Vagina (tissue), 2 donors: ENCODE data around the gene TCAIM. TPM values are rescaled to one million over a fixed set of nuclear protein-coding genes. Genes with fewer than 3 reads are reported as not detected.

Source experiments
- DNase-seq, 2 donors: peaks; one replicate each; pipeline ENCODE4 v3.0.0-alpha.2; 2017; ENCODE audit errors: extremely low spot score in 2 of 2
- H3K27ac ChIP-seq: fragments of 200-600 bp; sonication (generic); one replicate; pipeline ENCODE4 v1.5.1; 2019
- H3K27me3 ChIP-seq: fragments of 200-600 bp; sonication (generic); one replicate; pipeline ENCODE4 v1.5.1; 2019
- H3K36me3 ChIP-seq, 2 donors: fragments of 200-600 bp; sonication (generic); one replicate each; pipeline ENCODE4 v1.5.1; 2017 to 2019
- H3K4me1 ChIP-seq: fragments of 200-600 bp; sonication (generic); one replicate; pipeline ENCODE4 v1.5.1; 2019
- H3K4me3 ChIP-seq, 2 donors: fragments of 200-600 bp; sonication (generic); 1 replicate in 1 of 2; 2 replicates in 1 of 2; pipeline ENCODE4 v1.5.1; 2016 to 2019
- H3K9me3 ChIP-seq: fragments of 200-600 bp; sonication (generic); one replicate; pipeline ENCODE4 v1.5.1; 2019
- POLR2A ChIP-seq, 2 donors: fragments of 450-650 bp; IDR thresholded peaks; one replicate each; pipeline ENCODE4 v1.6.1; 2017; ENCODE audit warnings: antibody characterized with exemption in 2 of 2, mild to moderate bottlenecking in 2 of 2, moderate library complexity in 2 of 2
- POLR2AphosphoS5 ChIP-seq, 2 donors: sonication (generic); formaldehyde crosslinking; IDR thresholded peaks; one replicate each; pipeline ENCODE4 v1.9.0; 2017; ENCODE audit warnings: antibody characterized with exemption in 2 of 2, mild to moderate bottlenecking in 2 of 2, low read depth in 1 of 2; ENCODE audit not compliant: insufficient read depth in 1 of 2
- intact Hi-C: fragments of 100-400 bp; cut with DNase I; formaldehyde crosslinking; loops from one replicate; pipeline ENCODE4 v1.15.1; 2023
- total RNA-seq: library from RNA; depleted of rRNA; stranded (reverse); fragments of >200 nt; gene quantifications from one replicate; pipeline ENCODE4 v1.2.3, GENCODE V29; 2016
- TF ChIP-seq, protein P1 (sequence below), 3 experiments: fragments of 450-650 bp in 2 of 3; fragments of 200-600 bp in 1 of 3; sonication (generic) in 1 of 3; IDR thresholded peaks; one replicate each; pipeline ENCODE4 v1.5.1; 2017 to 2019; ENCODE audit warnings: antibody characterized with exemption in 3 of 3, mild to moderate bottlenecking in 2 of 3, moderate library complexity in 2 of 3

The TCAIM gene
- total RNA-seq, 1 donor from 2014 or later, result 17.9 TPM

DNA sequence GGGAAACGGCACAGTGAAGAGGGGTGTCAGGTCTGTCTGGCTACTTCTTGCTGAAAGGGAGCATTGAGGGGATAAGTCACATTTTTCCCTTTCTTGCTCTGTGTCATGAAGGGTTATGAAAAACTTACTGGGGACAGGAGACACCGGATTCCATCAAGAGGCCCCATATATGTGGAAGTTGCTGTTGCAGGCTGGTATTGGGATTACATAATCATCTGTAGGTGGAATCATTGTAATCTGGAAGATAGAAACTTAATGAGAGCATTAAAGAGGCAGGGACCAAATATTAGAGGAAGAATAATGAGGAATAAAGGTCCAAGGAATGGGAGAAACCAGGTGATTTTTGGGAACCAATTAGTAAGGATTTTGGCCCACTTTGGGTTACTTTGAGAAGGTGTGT, 4.2 kb upstream of the TCAIM start:
- DNase-seq, result no peak
- intact Hi-C loops, result no loop called here
- TF ChIP-seq, protein P1, sequence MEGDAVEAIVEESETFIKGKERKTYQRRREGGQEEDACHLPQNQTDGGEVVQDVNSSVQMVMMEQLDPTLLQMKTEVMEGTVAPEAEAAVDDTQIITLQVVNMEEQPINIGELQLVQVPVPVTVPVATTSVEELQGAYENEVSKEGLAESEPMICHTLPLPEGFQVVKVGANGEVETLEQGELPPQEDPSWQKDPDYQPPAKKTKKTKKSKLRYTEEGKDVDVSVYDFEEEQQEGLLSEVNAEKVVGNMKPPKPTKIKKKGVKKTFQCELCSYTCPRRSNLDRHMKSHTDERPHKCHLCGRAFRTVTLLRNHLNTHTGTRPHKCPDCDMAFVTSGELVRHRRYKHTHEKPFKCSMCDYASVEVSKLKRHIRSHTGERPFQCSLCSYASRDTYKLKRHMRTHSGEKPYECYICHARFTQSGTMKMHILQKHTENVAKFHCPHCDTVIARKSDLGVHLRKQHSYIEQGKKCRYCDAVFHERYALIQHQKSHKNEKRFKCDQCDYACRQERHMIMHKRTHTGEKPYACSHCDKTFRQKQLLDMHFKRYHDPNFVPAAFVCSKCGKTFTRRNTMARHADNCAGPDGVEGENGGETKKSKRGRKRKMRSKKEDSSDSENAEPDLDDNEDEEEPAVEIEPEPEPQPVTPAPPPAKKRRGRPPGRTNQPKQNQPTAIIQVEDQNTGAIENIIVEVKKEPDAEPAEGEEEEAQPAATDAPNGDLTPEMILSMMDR (IDR thresholded peaks at IDR 0.05), result no peak
- TF ChIP-seq POLR2AphosphoS5 (IDR thresholded peaks at IDR 0.05; ENCODE audit: insufficient read depth in 1 of 2, low read depth in 1 of 2), result no peak
- TF ChIP-seq POLR2A (IDR thresholded peaks at IDR 0.05), result no peak
- Histone ChIP-seq H3K27ac (no peak overlapping the region), H3K27me3 (no peaks in the 10 kb centered on the region), H3K4me3 (no peak overlapping the region), H3K36me3 (no peaks in the 10 kb centered on the region), H3K4me1 (peaks cover 11% of the 10 kb centered on the region), H3K9me3 (no peaks in the 10 kb centered on the region)

DNA sequence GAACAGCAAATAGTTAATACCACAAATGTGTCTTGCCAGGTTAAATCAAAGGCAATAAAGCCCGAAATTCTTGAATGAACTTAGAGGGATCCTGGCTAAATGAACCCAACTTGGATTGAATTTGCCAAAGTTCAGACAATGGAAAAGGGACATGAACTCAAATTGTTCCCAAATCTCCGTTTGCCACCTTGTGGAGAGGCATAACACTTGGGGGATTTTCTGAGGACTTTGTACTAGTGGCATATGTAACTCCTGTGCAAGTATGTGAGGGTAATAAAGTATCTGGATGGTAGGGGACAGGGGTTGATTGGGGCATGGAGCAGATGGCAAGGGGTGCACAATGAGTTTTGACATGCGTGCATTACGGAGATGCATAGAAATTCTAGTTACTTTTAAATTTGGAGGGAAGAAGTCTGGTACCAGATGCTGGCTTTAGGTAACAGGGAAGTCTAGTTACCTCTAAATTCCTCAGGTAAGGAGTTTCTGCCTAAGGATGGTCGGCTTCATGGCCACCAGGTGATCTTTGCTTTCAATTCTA, 1.2 kb upstream of the TCAIM start:
- H3K4me3 ChIP-seq, result peak overlapping the region; percentile 68 to 78
- TF ChIP-seq POLR2A (IDR thresholded peaks at IDR 0.05) (no peak), POLR2AphosphoS5 (IDR thresholded peaks at IDR 0.05; ENCODE audit: insufficient read depth in 1 of 2, low read depth in 1 of 2) (no peak)
- TF ChIP-seq, protein P1 (IDR thresholded peaks at IDR 0.05), result no peak
- H3K4me1 ChIP-seq, result peaks cover 20% of the 10 kb centered on the region
- H3K27me3 ChIP-seq, result no peaks in the 10 kb centered on the region
- no peaks in the 10 kb centered on the region for H3K9me3 ChIP-seq
- no peak for DNase-seq
- intact Hi-C loops, result no loop called here
- peak overlapping the region; percentile 92 for H3K27ac ChIP-seq
- H3K36me3 ChIP-seq, result no peaks in the 10 kb centered on the region

DNA sequence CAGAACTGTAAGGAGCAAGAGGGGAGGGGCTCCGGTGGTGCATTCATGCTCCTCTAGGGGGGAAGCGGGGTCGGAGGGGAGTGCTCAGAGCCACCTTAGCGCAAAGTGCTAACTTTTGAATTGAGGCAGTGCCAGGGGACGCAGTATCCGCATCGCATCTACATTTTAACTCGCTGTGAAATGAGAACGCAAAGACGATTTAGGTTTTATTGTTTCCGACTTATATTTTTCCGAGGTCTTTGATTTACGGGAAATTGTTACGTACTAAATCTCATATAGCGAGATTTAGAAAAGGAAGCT, 212 bp downstream of the TCAIM start:
- TF ChIP-seq, protein P1 (IDR thresholded peaks at IDR 0.05), result no peak
- TF ChIP-seq POLR2AphosphoS5 (IDR thresholded peaks at IDR 0.05; ENCODE audit: insufficient read depth in 1 of 2, low read depth in 1 of 2) (no peak), POLR2A (IDR thresholded peaks at IDR 0.05) (no peak)
- H3K27me3 ChIP-seq, result no peaks in the 10 kb centered on the region
- peak overlapping the region; percentile 92 for H3K27ac ChIP-seq
- no peaks in the 10 kb centered on the region for H3K9me3 ChIP-seq
- H3K4me3 ChIP-seq, result peak overlapping the region; percentile 68 to 78
- intact Hi-C loops, result no loop called here
- no peak for DNase-seq
- peaks cover 20% of the 10 kb centered on the region for H3K4me1 ChIP-seq
- H3K36me3 ChIP-seq, result no peaks in the 10 kb centered on the region

DNA sequence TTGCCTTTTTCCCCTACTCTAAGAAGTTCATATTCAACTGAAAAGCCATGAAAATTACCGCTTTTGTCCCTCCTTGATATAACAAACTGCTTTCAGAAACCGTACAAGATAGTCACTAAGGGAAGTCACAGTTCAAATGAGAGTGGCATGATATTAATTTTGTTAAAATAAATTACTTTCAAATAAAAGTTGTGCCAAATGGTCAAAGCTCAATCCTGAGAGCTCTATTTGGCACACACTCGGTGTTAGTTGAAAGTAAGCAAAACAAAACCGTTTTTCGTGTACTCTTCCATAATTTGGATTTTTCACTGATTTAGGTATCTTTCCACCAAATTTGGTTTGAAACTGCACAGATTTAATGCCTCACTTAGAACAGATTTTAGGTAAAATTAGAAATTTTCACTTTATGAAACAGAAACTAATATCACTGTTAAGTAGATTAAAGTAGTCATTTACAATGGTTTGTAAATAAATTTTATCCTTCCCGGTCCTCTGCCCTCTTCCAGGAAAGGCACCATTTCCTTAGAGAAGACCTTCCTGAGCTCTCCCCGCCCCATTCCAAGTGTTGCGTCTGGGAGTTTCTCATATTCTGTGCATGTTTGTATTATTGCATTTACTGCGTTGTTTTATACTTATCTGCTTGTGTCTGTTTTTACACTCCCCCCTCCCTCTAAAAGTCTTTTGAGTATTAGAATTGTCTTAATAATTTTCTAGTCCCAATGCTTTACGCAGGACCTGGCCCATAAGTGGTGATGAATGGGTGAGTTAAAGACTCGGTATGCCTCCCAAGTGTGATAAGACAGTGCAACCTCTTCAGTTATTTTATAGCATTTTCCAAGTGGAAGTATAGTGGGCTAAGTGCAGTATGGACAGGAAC, 853 bp downstream of the TCAIM start:
- Histone ChIP-seq H3K36me3 (no peaks in the 10 kb centered on the region), H3K4me1 (peaks cover 20% of the 10 kb centered on the region), H3K27me3 (no peaks in the 10 kb centered on the region), H3K9me3 (no peaks in the 10 kb centered on the region), H3K4me3 (peak overlapping the region; percentile 68 to 78), H3K27ac (peak overlapping the region; percentile 92)
- intact Hi-C loops, result no loop called here
- no peak for DNase-seq
- TF ChIP-seq POLR2A (IDR thresholded peaks at IDR 0.05) (no peak), POLR2AphosphoS5 (IDR thresholded peaks at IDR 0.05; ENCODE audit: insufficient read depth in 1 of 2, low read depth in 1 of 2) (no peak)
- TF ChIP-seq, protein P1 (IDR thresholded peaks at IDR 0.05), result no peak

DNA sequence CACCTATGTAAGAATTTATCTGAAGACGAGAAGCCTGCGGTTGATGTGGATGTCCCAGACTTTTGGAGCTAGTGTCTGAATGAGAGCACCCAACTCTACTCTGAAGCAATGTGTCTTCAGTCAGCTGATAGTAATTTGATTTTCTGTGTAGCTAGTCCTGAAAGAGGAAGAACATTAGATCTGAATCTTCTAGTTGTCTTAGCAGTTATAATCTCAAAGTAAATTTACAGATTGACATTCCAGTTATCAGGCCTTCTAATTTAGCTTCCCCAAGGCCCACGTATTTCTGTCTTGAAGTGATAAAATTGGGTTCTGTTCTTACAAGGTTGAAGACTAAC, 1.5 kb downstream of the TCAIM start:
- TF ChIP-seq POLR2A (IDR thresholded peaks at IDR 0.05) (no peak), POLR2AphosphoS5 (IDR thresholded peaks at IDR 0.05; ENCODE audit: insufficient read depth in 1 of 2, low read depth in 1 of 2) (no peak)
- TF ChIP-seq, protein P1 (IDR thresholded peaks at IDR 0.05), result no peak
- intact Hi-C loops, result no loop called here
- Histone ChIP-seq H3K4me3 (no peak overlapping the region), H3K36me3 (no peaks in the 10 kb centered on the region), H3K9me3 (no peaks in the 10 kb centered on the region), H3K27ac (peak overlapping the region; percentile 31), H3K4me1 (peaks cover 20% of the 10 kb centered on the region), H3K27me3 (no peaks in the 10 kb centered on the region)
- no peak for DNase-seq
